IMR-90 (cell line): ENCODE data around the gene LYPD6. TPM values are rescaled to one million over a fixed set of nuclear protein-coding genes. Genes with fewer than 3 reads are reported as not detected.

ENCODE experiments used
- ATAC-seq: fragments of 200-7000 bp; cut with Tn5 transposase; 2 replicates; pipeline ENCODE4 v1.9.1; 2020; ENCODE audit warnings: low read depth, mild to moderate bottlenecking, moderate library complexity
- BruUV-seq: library from RNA; stranded (reverse); fragments of 400-500 nt; replicated peaks from 2 replicates; lab custom pipeline; 2021; lab: Mats Ljungman, UMichigan
- CTCF ChIA-PET: fragments of 300-600 bp; formaldehyde crosslinking; extraction: SDS; loops from one replicate; lab custom pipeline; 2021; ENCODE audit warnings: antibody characterized with exemption; lab: Yijun Ruan, JAX
- POLR2A ChIA-PET: fragments of 300-600 bp; sonication (Branson Sonifier 250); formaldehyde crosslinking; loops from one replicate; lab custom pipeline; 2022; ENCODE audit warnings: antibody characterized with exemption; ENCODE audit not compliant: unreplicated experiment; lab: Charles Lee
- DNase-seq: peaks from one replicate; pipeline ENCODE4 v3.0.0; 2013
- H2AFZ ChIP-seq: replicated peaks from 2 replicates; pipeline ENCODE3; 2013; ENCODE audit warnings: low read length, mild to moderate bottlenecking; ENCODE audit not compliant: poor library complexity
- H2AK5ac ChIP-seq: 2 replicates; pipeline ENCODE4 v1.6.1; 2013; ENCODE audit warnings: low read depth, low read length, inconsistent platforms
- H2AK9ac ChIP-seq: replicated peaks from 2 replicates; pipeline ENCODE3; 2013; ENCODE audit warnings: mild to moderate bottlenecking, low read depth, low read length, moderate library complexity; ENCODE audit not compliant: poor library complexity
- H2BK120ac ChIP-seq: 2 replicates; pipeline ENCODE4 v1.6.1; 2013; ENCODE audit warnings: low read depth, low read length, inconsistent platforms
- H2BK15ac ChIP-seq: 3 replicates; pipeline ENCODE4 v1.6.1; 2013; ENCODE audit warnings: low read depth, low read length, inconsistent platforms
- H2BK20ac ChIP-seq: 2 replicates; pipeline ENCODE4 v1.6.1; 2013; ENCODE audit warnings: low read depth, mild to moderate bottlenecking, inconsistent platforms, low read length, moderate library complexity
- H2BK5ac ChIP-seq: 2 replicates; pipeline ENCODE4 v1.6.1; 2013; ENCODE audit warnings: mild to moderate bottlenecking, low read depth, low read length, inconsistent platforms; ENCODE audit not compliant: poor library complexity, severe bottlenecking
- H3K14ac ChIP-seq: replicated peaks from 2 replicates; pipeline ENCODE4 v1.6.1; 2013; ENCODE audit warnings: low read depth, low read length, inconsistent platforms
- H3K18ac ChIP-seq: 2 replicates; pipeline ENCODE4 v1.6.1; 2013; ENCODE audit warnings: low read depth, low read length, control low read depth
- H3K23ac ChIP-seq: 2 replicates; pipeline ENCODE4 v1.6.1; 2013; ENCODE audit warnings: low read depth, low read length, inconsistent platforms
- H3K27ac ChIP-seq: 2 replicates; pipeline ENCODE4 v1.5.1; 2013; ENCODE audit warnings: mild to moderate bottlenecking, control low read depth, low read length; ENCODE audit not compliant: insufficient read depth
- H3K27me3 ChIP-seq: 2 replicates; pipeline ENCODE4 v1.6.1; 2013; ENCODE audit warnings: low read length; ENCODE audit not compliant: control insufficient read depth, insufficient read depth
- H3K36me3 ChIP-seq: 2 replicates; pipeline ENCODE4 v1.6.1; 2013; ENCODE audit warnings: low read length, mixed read lengths; ENCODE audit not compliant: control insufficient read depth, insufficient read depth
- H3K4ac ChIP-seq: 2 replicates; pipeline ENCODE4 v1.6.1; 2013; ENCODE audit warnings: low read depth, low read length, inconsistent platforms
- H3K4me1 ChIP-seq: 2 replicates; pipeline ENCODE4 v1.6.1; 2013; ENCODE audit warnings: low read length, mixed read lengths; ENCODE audit not compliant: control insufficient read depth, insufficient read depth
- H3K4me2 ChIP-seq: 2 replicates; pipeline ENCODE4 v1.6.1; 2013; ENCODE audit warnings: low read depth, mild to moderate bottlenecking, control low read depth, low read length, moderate library complexity
- H3K4me3 ChIP-seq: 2 replicates; pipeline ENCODE4 v1.5.1; 2013; ENCODE audit warnings: low read depth, mild to moderate bottlenecking, control low read depth, low read length, moderate library complexity; ENCODE audit not compliant: insufficient read depth
- H3K56ac ChIP-seq: 2 replicates; pipeline ENCODE4 v1.6.1; 2013; ENCODE audit warnings: low read length, inconsistent platforms; ENCODE audit not compliant: insufficient read depth; ENCODE audit errors: extremely low read depth
- H3K79me1 ChIP-seq, 2 experiments: 2 replicates each; pipeline ENCODE4 v1.6.1; 2013; ENCODE audit warnings: low read length in 2 of 2, inconsistent platforms in 1 of 2, low read depth in 1 of 2
- H3K9ac ChIP-seq: 2 replicates; pipeline ENCODE4 v1.6.1; 2013; ENCODE audit warnings: low read depth, low read length, control low read depth
- H3K9me1 ChIP-seq: 2 replicates; pipeline ENCODE4 v1.6.1; 2013; ENCODE audit warnings: low read length, inconsistent platforms; ENCODE audit not compliant: insufficient read depth
- H3K9me3 ChIP-seq: 2 replicates; pipeline ENCODE4 v1.6.1; 2013; ENCODE audit warnings: low read length; ENCODE audit not compliant: control insufficient read depth, insufficient read depth
- H4K20me1 ChIP-seq: 2 replicates; pipeline ENCODE4 v1.6.1; 2013; ENCODE audit warnings: low read length, inconsistent platforms; ENCODE audit not compliant: insufficient read depth
- H4K5ac ChIP-seq: 2 replicates; pipeline ENCODE4 v1.6.1; 2013; ENCODE audit warnings: mild to moderate bottlenecking, low read depth, low read length, control low read depth
- H4K8ac ChIP-seq, 2 experiments: 2 replicates each; pipeline ENCODE4 v1.6.1; 2013; ENCODE audit warnings: low read depth in 2 of 2, low read length in 2 of 2, control low read depth in 1 of 2, inconsistent platforms in 1 of 2
- H4K91ac ChIP-seq: 2 replicates; pipeline ENCODE4 v1.6.1; 2013; ENCODE audit warnings: low read depth, low read length, inconsistent platforms; ENCODE audit not compliant: insufficient read depth
- BHLHE40 ChIP-seq: fragments of 150-350 bp; IDR thresholded peaks from 2 replicates; pipeline ENCODE4 v1.6.1; 2016; ENCODE audit warnings: mild to moderate bottlenecking, low read depth, low read length
- CEBPB ChIP-seq: IDR thresholded peaks from 2 replicates; pipeline ENCODE4 v1.6.1; 2012; ENCODE audit warnings: low read depth, low read length, improper control_type of control experiment
- FOS ChIP-seq: fragments of 150-350 bp; IDR thresholded peaks from 2 replicates; pipeline ENCODE4 v1.6.1; 2016; ENCODE audit warnings: low read depth, low read length
- MAFK ChIP-seq: IDR thresholded peaks from 2 replicates; pipeline ENCODE4 v1.6.1; 2012; ENCODE audit warnings: low read depth, low read length, improper control_type of control experiment
- MXI1 ChIP-seq: IDR thresholded peaks from 2 replicates; pipeline ENCODE4 v1.6.1; 2012; ENCODE audit warnings: low read depth, mild to moderate bottlenecking, low read length, moderate library complexity, borderline replicate concordance
- NFE2L2 ChIP-seq: fragments of 150-350 bp; IDR thresholded peaks from 2 replicates; pipeline ENCODE4 v1.6.1; 2016; ENCODE audit warnings: low read depth, mild to moderate bottlenecking, low read length
- RCOR1 ChIP-seq: IDR thresholded peaks from 2 replicates; pipeline ENCODE4 v1.6.1; 2012; ENCODE audit warnings: mild to moderate bottlenecking, low read length, improper control_type of control experiment; ENCODE audit not compliant: insufficient replicate concordance
- RFX5 ChIP-seq: IDR thresholded peaks from 2 replicates; pipeline ENCODE4 v1.8.0; 2012; ENCODE audit warnings: low read depth, mild to moderate bottlenecking, low read length, moderate library complexity
- WGBS, 2 experiments: methylation state at CpG; one replicate each; pipeline versions ENCODE4 v1.1.5 to v1.1.7; 2013; ENCODE audit warnings: missing lambda C conversion rate in 2 of 2; ENCODE audit not compliant: insufficient read length in 1 of 2; ENCODE audit errors: extremely low coverage in 2 of 2; 5-methylcytosine and 5-hydroxymethylcytosine counted together
- dilution Hi-C: fragments of 300-500 bp; cut with HindIII; formaldehyde crosslinking; loops from one replicate; pipeline ENCODE4 v1.14.3; 2018; ENCODE audit warnings: low sequenced_read_pairs; ENCODE audit not compliant: unreplicated experiment
- in situ Hi-C: fragments of 300-500 bp; cut with MboI; formaldehyde crosslinking; loops from 3 replicates; pipeline ENCODE4 v1.14.3; 2019; ENCODE audit warnings: low sequenced_read_pairs, inconsistent platforms, mixed read lengths
- intact Hi-C: fragments of 100-400 bp; cut with micrococcal nuclease; formaldehyde crosslinking; loops from 2 replicates; pipeline ENCODE4 v1.10.0; 2022
- polyA plus RNA-seq, 3 experiments: library from polyadenylated mRNA; depleted of rRNA; stranded (reverse); fragments of >200 nt; gene quantifications; 2 replicates each; pipeline ENCODE4 v1.2.3, GENCODE V29; 2012; ENCODE audit warnings: low replicate concordance in 1 of 3
- total RNA-seq: library from RNA; depleted of rRNA; stranded (reverse); fragments of >200 nt; gene quantifications from 2 replicates; pipeline ENCODE4 v1.2.3, GENCODE V29; 2012
- TF ChIP-seq, protein P1 (sequence below): fragments of 150-350 bp; IDR thresholded peaks from 2 replicates; pipeline ENCODE4 v1.6.1; 2016; ENCODE audit warnings: low read depth, mild to moderate bottlenecking, low read length, moderate library complexity, borderline replicate concordance
- TF ChIP-seq, protein P2 (sequence below): conservative IDR thresholded peaks from 2 replicates; pipeline ENCODE4 v1.5.1; 2012; ENCODE audit warnings: mild to moderate bottlenecking, low read depth, low read length, improper control_type of control experiment

The LYPD6 gene
- total and polyA plus RNA-seq, 2 of the 4 experiments (the other 2 are of a cell fraction): 0.87 to 0.90 TPM

DNA sequence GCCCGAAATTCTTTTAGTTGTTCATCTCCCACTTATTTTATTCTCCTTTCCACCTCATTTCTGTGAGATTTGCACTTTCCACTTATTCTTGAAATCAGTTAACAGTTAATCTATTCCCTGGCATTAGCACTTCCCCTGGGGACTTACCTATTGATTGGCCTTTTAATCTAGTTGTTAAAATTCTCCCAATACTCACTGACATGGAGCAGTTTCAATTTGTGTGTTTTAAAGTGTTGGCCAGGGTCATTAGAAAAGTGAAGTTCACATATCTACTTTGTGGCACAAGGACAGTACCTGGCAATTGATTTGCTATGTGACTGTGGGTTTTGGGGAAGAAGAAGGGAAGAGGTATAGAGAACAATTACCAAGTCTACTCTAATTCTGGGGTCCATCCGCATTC is 83.1 kb downstream of the LYPD6 start:
- no peak overlapping the region for H3K56ac ChIP-seq
- TF ChIP-seq BHLHE40 (no peak), NFE2L2 (no peak), RFX5 (no peak), MXI1 (no peak), FOS (no peak), RCOR1 (no peak), MAFK (no peak), CEBPB (no peak)
- TF ChIP-seq, protein P1, sequence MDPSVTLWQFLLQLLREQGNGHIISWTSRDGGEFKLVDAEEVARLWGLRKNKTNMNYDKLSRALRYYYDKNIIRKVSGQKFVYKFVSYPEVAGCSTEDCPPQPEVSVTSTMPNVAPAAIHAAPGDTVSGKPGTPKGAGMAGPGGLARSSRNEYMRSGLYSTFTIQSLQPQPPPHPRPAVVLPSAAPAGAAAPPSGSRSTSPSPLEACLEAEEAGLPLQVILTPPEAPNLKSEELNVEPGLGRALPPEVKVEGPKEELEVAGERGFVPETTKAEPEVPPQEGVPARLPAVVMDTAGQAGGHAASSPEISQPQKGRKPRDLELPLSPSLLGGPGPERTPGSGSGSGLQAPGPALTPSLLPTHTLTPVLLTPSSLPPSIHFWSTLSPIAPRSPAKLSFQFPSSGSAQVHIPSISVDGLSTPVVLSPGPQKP: no peak
- TF ChIP-seq, protein P2, sequence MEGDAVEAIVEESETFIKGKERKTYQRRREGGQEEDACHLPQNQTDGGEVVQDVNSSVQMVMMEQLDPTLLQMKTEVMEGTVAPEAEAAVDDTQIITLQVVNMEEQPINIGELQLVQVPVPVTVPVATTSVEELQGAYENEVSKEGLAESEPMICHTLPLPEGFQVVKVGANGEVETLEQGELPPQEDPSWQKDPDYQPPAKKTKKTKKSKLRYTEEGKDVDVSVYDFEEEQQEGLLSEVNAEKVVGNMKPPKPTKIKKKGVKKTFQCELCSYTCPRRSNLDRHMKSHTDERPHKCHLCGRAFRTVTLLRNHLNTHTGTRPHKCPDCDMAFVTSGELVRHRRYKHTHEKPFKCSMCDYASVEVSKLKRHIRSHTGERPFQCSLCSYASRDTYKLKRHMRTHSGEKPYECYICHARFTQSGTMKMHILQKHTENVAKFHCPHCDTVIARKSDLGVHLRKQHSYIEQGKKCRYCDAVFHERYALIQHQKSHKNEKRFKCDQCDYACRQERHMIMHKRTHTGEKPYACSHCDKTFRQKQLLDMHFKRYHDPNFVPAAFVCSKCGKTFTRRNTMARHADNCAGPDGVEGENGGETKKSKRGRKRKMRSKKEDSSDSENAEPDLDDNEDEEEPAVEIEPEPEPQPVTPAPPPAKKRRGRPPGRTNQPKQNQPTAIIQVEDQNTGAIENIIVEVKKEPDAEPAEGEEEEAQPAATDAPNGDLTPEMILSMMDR: no peak
- dilution Hi-C loops (no loop called here), intact Hi-C loops (no loop called here), in situ Hi-C loops (no loop called here)
- H3K9me3 ChIP-seq: no peaks in the 10 kb centered on the region
- no peaks in the 10 kb centered on the region for H3K4me1 ChIP-seq
- H3K9me1 ChIP-seq: no peaks in the 10 kb centered on the region
- DNase-seq (no peak), ATAC-seq (no peak)
- no peaks in the 10 kb centered on the region for H3K36me3 ChIP-seq
- POLR2A ChIA-PET: no interaction called here
- no peak overlapping the region for H2BK20ac ChIP-seq
- CTCF ChIA-PET: no interaction called here
- no peak overlapping the region for H2BK120ac ChIP-seq
- H3K27ac ChIP-seq: no peak overlapping the region
- no peak overlapping the region for H4K91ac ChIP-seq
- no peaks in the 10 kb centered on the region for H3K79me1 ChIP-seq
- no peak overlapping the region for H3K4me3 ChIP-seq
- H3K27me3 ChIP-seq: no peaks in the 10 kb centered on the region
- no peak overlapping the region for H3K18ac ChIP-seq
- no peak overlapping the region for H2AK5ac ChIP-seq
- H4K5ac ChIP-seq: no peak overlapping the region
- H3K4ac ChIP-seq: no peak overlapping the region
- no CpG with 5 or more reads among the region's 2 CpGs for WGBS, 2 experiments
- no peak overlapping the region for H3K9ac ChIP-seq
- no peak overlapping the region for H4K8ac ChIP-seq
- no peak overlapping the region for H3K14ac ChIP-seq
- BruUV-seq: no TSS peak
- no peaks in the 10 kb centered on the region for H4K20me1 ChIP-seq
- H2BK15ac ChIP-seq: no peak overlapping the region
- no peak overlapping the region for H3K23ac ChIP-seq
- H2AFZ ChIP-seq: no peak overlapping the region
- H2AK9ac ChIP-seq: no peak overlapping the region
- H2BK5ac ChIP-seq: no peak overlapping the region
- H3K4me2 ChIP-seq: no peak overlapping the region
